ENCODE data around the gene ZGLP1.

DNA sequence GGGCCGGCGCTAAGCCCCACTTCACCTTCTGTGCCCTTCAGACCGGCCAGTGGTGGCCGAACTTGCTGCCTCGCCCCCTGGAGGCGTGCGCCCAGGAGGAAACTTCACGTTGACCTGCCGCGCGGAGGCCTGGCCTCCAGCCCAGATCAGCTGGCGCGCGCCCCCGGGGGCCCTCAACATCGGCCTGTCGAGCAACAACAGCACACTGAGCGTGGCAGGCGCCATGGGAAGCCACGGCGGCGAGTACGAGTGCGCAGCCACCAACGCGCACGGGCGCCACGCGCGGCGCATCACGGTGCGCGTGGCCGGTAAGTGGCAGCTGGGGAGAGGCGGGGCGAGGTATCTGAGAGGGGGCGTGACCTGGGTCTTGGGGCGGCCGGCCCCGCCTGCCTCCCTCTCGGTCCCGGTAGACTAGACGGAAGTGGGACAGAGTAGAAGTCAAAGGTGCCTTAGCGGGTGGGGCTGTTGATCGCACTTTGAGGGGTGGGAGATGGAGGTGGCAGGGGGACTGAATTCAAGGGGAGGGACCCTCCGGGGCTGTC lies 14.2 kb downstream of the ZGLP1 start:
- TF ChIP-seq, protein P1, sequence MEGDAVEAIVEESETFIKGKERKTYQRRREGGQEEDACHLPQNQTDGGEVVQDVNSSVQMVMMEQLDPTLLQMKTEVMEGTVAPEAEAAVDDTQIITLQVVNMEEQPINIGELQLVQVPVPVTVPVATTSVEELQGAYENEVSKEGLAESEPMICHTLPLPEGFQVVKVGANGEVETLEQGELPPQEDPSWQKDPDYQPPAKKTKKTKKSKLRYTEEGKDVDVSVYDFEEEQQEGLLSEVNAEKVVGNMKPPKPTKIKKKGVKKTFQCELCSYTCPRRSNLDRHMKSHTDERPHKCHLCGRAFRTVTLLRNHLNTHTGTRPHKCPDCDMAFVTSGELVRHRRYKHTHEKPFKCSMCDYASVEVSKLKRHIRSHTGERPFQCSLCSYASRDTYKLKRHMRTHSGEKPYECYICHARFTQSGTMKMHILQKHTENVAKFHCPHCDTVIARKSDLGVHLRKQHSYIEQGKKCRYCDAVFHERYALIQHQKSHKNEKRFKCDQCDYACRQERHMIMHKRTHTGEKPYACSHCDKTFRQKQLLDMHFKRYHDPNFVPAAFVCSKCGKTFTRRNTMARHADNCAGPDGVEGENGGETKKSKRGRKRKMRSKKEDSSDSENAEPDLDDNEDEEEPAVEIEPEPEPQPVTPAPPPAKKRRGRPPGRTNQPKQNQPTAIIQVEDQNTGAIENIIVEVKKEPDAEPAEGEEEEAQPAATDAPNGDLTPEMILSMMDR (IDR thresholded peaks at IDR 0.05; ENCODE audit: insufficient read depth, low read depth, low read length), result no peak
- peak; percentile 75 for TF ChIP-seq EZH2 (IDR thresholded peaks at IDR 0.05; ENCODE audit: insufficient read depth, low read length)

Data from astrocyte (in vitro differentiated cells and primary cell).